Smooth muscle cell (in vitro differentiated cells): ENCODE data around the gene FASN. TPM values are rescaled to one million over a fixed set of nuclear protein-coding genes. Genes with fewer than 3 reads are reported as not detected.

ENCODE experiments used
- DNase-seq: peaks from one replicate; lab custom pipeline; 2025; ENCODE audit not compliant: unreplicated experiment; lab: John Stamatoyannopoulos, UW
- H2AFZ ChIP-seq: fragments of 200-600 bp; sonication (generic); 2 replicates; pipeline ENCODE4 v1.6.0; 2016; ENCODE audit warnings: antibody characterized with exemption, low read depth, mild to moderate bottlenecking
- H3F3A ChIP-seq: fragments of 200-600 bp; sonication (generic); 2 replicates; pipeline ENCODE4 v1.6.0; 2017; ENCODE audit warnings: antibody characterized with exemption, low read depth
- H3K27ac ChIP-seq: fragments of 200-600 bp; sonication (generic); 2 replicates; pipeline ENCODE4 v1.5.1; 2016; ENCODE audit warnings: low read depth, mild to moderate bottlenecking
- H3K27me3 ChIP-seq: fragments of 200-600 bp; sonication (generic); 2 replicates; pipeline ENCODE4 v1.6.1; 2016; ENCODE audit warnings: low read depth, mild to moderate bottlenecking
- H3K36me3 ChIP-seq: fragments of 200-600 bp; sonication (generic); 2 replicates; pipeline ENCODE4 v1.5.1; 2016; ENCODE audit warnings: low read depth
- H3K4me1 ChIP-seq: fragments of 200-600 bp; sonication (generic); 2 replicates; pipeline ENCODE4 v1.5.1; 2016; ENCODE audit warnings: low read depth
- H3K4me2 ChIP-seq: fragments of 200-600 bp; sonication (generic); 2 replicates; pipeline ENCODE4 v1.6.0; 2016; ENCODE audit warnings: mild to moderate bottlenecking
- H3K4me3 ChIP-seq: fragments of 200-600 bp; sonication (generic); 2 replicates; pipeline ENCODE4 v1.5.1; 2016; ENCODE audit warnings: mild to moderate bottlenecking
- H3K79me2 ChIP-seq: fragments of 200-600 bp; sonication (generic); 2 replicates; pipeline ENCODE4 v1.6.0; 2016; ENCODE audit warnings: low read depth, mild to moderate bottlenecking
- H3K9ac ChIP-seq: fragments of 200-600 bp; sonication (generic); 2 replicates; pipeline ENCODE4 v1.6.0; 2016; ENCODE audit warnings: low read depth
- H3K9me3 ChIP-seq: fragments of 200-600 bp; sonication (generic); replicated peaks from 2 replicates; pipeline ENCODE4 v1.5.1; 2016; ENCODE audit warnings: low read depth
- H4K20me1 ChIP-seq: fragments of 200-600 bp; sonication (generic); 2 replicates; pipeline ENCODE4 v1.6.0; 2016; ENCODE audit warnings: low read depth
- WGBS: methylation state at CpG from one replicate; pipeline ENCODE4 v1.1.7; 2016; ENCODE audit warnings: low lambda C conversion rate; 5-methylcytosine and 5-hydroxymethylcytosine counted together
- polyA plus RNA-seq: library from polyadenylated mRNA; unstranded; fragments of >200 nt; fragmentation: Nextera tagmentation; extraction: Ambion mirVana; gene quantifications from 2 replicates; pipeline ENCODE4 v1.2.1, GENCODE V29; 2016
- total RNA-seq: library from RNA; depleted of rRNA; stranded (reverse); fragments of >200 nt; gene quantifications from 2 replicates; pipeline ENCODE4 v1.2.3, GENCODE V29; 2014
- TF ChIP-seq, protein P1 (sequence below): fragments of 200-600 bp; sonication (generic); IDR thresholded peaks from 2 replicates; pipeline ENCODE4 v1.5.1; 2017; ENCODE audit warnings: borderline replicate concordance, mild to moderate bottlenecking, antibody characterized with exemption; ENCODE audit not compliant: insufficient read depth, poor library complexity, severe bottlenecking

FASN gene
- total and polyA plus RNA-seq, 2 experiments from 2014 or later: 46.6 to 49.3 TPM

- no peak overlapping the region for H3K27ac ChIP-seq
- no peak overlapping the region for H3K4me2 ChIP-seq
- H3K36me3 ChIP-seq: no peaks in the 10 kb centered on the region
- H3F3A ChIP-seq: no peaks in the 10 kb centered on the region
- H3K4me1 ChIP-seq: no peaks in the 10 kb centered on the region
- H3K9ac ChIP-seq: no peak overlapping the region
- H3K4me3 ChIP-seq: no peak overlapping the region
- H3K79me2 ChIP-seq: no peaks in the 10 kb centered on the region
- no peak overlapping the region for H2AFZ ChIP-seq
- peaks cover 68% of the 10 kb centered on the region for H4K20me1 ChIP-seq
- TF ChIP-seq, protein P1, sequence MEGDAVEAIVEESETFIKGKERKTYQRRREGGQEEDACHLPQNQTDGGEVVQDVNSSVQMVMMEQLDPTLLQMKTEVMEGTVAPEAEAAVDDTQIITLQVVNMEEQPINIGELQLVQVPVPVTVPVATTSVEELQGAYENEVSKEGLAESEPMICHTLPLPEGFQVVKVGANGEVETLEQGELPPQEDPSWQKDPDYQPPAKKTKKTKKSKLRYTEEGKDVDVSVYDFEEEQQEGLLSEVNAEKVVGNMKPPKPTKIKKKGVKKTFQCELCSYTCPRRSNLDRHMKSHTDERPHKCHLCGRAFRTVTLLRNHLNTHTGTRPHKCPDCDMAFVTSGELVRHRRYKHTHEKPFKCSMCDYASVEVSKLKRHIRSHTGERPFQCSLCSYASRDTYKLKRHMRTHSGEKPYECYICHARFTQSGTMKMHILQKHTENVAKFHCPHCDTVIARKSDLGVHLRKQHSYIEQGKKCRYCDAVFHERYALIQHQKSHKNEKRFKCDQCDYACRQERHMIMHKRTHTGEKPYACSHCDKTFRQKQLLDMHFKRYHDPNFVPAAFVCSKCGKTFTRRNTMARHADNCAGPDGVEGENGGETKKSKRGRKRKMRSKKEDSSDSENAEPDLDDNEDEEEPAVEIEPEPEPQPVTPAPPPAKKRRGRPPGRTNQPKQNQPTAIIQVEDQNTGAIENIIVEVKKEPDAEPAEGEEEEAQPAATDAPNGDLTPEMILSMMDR: no peak
- WGBS: 98% methylated on average over 24 of the region's 31 CpGs
- H3K27me3 ChIP-seq: no peaks in the 10 kb centered on the region
- DNase-seq: no peak
- no peaks in the 10 kb centered on the region for H3K9me3 ChIP-seq
Observed at GRCh38 chr17:82084373-82085030, 13.5 kb downstream of the FASN start.

GRCh38 chr17:82083533-82084359, 14.3 kb downstream of the FASN start:
- WGBS: over 99% methylated on average over 31 of the region's 55 CpGs
- Histone ChIP-seq H4K20me1 (peaks cover 61% of the 10 kb centered on the region), H3F3A (no peaks in the 10 kb centered on the region), H3K4me2 (no peak overlapping the region), H3K9ac (no peak overlapping the region), H3K36me3 (no peaks in the 10 kb centered on the region), H3K79me2 (no peaks in the 10 kb centered on the region), H3K27ac (no peak overlapping the region), H3K27me3 (no peaks in the 10 kb centered on the region), H2AFZ (no peak overlapping the region), H3K4me1 (no peaks in the 10 kb centered on the region), H3K4me3 (no peak overlapping the region), H3K9me3 (no peaks in the 10 kb centered on the region)
- TF ChIP-seq, protein P1: no peak
- no peak for DNase-seq

GRCh38 chr17:82083009-82083408, 15.0 kb downstream of the FASN start:
- 97% methylated on average over 24 of the region's 24 CpGs for WGBS
- Histone ChIP-seq H3K4me2 (no peak overlapping the region), H3K4me3 (no peak overlapping the region), H3K79me2 (no peaks in the 10 kb centered on the region), H3K36me3 (no peaks in the 10 kb centered on the region), H3K27me3 (no peaks in the 10 kb centered on the region), H3K4me1 (no peaks in the 10 kb centered on the region), H3K9ac (no peak overlapping the region), H3K9me3 (no peaks in the 10 kb centered on the region), H3K27ac (no peak overlapping the region), H3F3A (no peaks in the 10 kb centered on the region), H2AFZ (no peak overlapping the region), H4K20me1 (peaks cover 55% of the 10 kb centered on the region)
- TF ChIP-seq, protein P1: no peak
- DNase-seq: no peak
